Measurements from ENCODE around the gene MOV10L1.

- TF ChIP-seq CTCF (IDR thresholded peaks at IDR 0.05) (peak in 2 of 3 donors; percentile 55 to 65), POLR2AphosphoS5 (IDR thresholded peaks at IDR 0.05) (no peak), POLR2A (IDR thresholded peaks at IDR 0.05) (no peak)
Measured at GRCh38 chr22:50148991-50149721, 59.4 kb downstream of the MOV10L1 start.

Data from breast epithelium (tissue), 3 donors.